ENCODE data around the gene KCNJ15.

DNA sequence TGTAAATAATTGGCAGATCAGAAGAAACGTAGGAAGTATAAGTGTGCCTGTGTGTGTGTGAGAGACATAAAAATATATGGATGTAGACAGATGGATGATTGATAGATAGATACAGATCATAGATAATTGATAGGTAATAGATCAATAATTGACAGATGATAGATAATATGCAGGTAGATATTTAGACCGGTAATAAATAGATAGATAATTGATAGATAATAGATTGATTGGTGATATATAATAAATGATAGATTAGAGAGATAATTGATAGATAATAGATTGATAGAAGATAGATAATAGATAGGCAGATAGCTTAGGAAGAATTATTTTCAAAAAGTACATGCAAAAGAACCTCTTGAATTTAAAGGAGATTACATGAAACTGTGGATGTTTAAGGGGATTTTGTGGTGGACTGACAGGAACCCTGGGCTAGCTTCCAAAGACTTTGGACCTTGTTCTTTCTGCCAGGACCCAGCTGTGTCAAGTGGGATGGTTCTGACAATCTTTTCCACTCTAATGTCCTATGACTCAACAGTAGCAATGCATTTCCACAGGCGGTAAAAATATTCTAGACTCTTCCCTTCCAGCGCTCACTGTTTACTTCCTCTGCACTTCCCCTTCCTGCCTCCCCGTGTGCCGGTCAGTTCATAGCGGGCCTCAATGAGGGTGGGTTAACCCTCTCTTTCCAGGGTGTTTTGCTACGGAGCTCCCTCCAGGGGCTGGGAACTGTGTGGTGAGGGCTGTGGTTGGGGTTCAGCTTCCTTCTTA lies 39.4 kb downstream of the KCNJ15 start:
- TF ChIP-seq ZNF274 (IDR thresholded peaks at IDR 0.05; ENCODE audit: low read depth, low read length) (no peak), SP1 (IDR thresholded peaks at IDR 0.05; ENCODE audit: low read depth) (no peak), EZH2phosphoT487 (IDR thresholded peaks at IDR 0.05; ENCODE audit: borderline replicate concordance) (no peak), POLR2AphosphoS5 (IDR thresholded peaks at IDR 0.05; ENCODE audit: low read depth, low read length) (no peak)
- TF ChIP-seq, protein P1, sequence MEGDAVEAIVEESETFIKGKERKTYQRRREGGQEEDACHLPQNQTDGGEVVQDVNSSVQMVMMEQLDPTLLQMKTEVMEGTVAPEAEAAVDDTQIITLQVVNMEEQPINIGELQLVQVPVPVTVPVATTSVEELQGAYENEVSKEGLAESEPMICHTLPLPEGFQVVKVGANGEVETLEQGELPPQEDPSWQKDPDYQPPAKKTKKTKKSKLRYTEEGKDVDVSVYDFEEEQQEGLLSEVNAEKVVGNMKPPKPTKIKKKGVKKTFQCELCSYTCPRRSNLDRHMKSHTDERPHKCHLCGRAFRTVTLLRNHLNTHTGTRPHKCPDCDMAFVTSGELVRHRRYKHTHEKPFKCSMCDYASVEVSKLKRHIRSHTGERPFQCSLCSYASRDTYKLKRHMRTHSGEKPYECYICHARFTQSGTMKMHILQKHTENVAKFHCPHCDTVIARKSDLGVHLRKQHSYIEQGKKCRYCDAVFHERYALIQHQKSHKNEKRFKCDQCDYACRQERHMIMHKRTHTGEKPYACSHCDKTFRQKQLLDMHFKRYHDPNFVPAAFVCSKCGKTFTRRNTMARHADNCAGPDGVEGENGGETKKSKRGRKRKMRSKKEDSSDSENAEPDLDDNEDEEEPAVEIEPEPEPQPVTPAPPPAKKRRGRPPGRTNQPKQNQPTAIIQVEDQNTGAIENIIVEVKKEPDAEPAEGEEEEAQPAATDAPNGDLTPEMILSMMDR (IDR thresholded peaks at IDR 0.05 in 2 of 3, conservative IDR thresholded peaks at IDR 0.05 in 1 of 3; ENCODE audit: borderline replicate concordance in 1 of 3, insufficient read depth in 1 of 3, low read depth in 2 of 3, low read length in 2 of 3): no peak

Data from HCT116 (cell line).